ENCODE measurements around the gene KIAA0040.

Gene KIAA0040

GRCh38 chr1:175192630-175193526 is at the start of gene KIAA0040:
KIAA0040 (minus strand) TSS chr1:175192776; CDS start chr1:175161013, 31,763 bp downstream.
- DNase-seq = peak; percentile 32

GRCh38 chr1:175237389-175237788 is 44.8 kb upstream of the KIAA0040 start:
- peak; percentile 62 for DNase-seq

- no peak for DNase-seq
Observed at GRCh38 chr1:175234639-175235038, 42.1 kb upstream of the KIAA0040 start.

DNA sequence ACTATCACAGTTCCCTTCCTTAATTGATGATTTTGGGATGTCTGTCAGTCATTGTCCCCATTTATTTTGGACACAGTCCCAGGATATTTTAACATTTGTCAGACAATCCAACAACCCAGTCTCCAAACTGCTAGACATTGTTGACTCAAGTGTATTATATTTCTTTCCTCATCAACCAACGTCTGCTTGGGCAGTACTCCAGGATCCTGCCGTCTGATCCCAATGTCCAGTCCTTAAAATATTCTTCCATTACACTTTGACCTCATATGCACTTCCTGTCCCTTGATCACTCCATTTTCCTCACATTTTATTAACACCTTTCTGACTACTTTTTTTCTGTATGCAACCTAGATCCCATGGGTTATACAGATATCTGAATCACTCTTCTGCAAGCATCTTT is 39.8 kb upstream of the KIAA0040 start:
- DNase-seq = no peak

- DNase-seq = no peak
Observed at GRCh38 chr1:175225805-175226129, 33.2 kb upstream of the KIAA0040 start.

- DNase-seq = no peak
Observed at GRCh38 chr1:175222296-175222938, 29.8 kb upstream of the KIAA0040 start.

DNA sequence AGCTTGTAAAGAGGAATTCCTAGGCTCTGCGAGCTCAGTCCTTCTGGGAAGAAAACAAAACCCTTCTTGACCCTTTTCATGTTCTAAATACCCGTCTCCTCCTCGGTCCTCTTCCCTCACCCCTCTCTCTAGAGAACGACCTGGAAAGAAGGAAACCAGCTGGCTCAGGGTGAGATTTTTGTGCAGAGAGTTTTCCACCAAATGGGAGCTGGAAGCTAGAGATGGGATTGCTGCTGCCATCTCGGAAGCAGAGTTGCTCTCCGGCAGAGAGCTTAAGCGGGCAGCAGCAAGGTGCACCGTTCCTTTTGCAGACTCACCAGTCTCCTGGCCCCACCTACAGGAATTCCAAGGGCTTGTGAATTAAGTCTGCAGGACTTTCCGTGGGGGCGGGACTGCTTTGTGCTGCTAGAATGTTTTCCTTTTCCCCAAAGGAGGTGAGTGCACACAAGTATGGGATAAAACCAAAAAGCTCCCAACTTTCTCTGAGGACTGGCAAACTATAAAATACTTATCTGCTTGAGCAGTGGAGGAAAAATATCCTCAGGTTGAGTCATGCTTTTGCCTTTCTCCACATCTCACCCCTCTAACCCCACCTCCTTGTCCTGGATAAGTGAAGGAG is 29.1 kb upstream of the KIAA0040 start:
- DNase-seq = no peak

DNA sequence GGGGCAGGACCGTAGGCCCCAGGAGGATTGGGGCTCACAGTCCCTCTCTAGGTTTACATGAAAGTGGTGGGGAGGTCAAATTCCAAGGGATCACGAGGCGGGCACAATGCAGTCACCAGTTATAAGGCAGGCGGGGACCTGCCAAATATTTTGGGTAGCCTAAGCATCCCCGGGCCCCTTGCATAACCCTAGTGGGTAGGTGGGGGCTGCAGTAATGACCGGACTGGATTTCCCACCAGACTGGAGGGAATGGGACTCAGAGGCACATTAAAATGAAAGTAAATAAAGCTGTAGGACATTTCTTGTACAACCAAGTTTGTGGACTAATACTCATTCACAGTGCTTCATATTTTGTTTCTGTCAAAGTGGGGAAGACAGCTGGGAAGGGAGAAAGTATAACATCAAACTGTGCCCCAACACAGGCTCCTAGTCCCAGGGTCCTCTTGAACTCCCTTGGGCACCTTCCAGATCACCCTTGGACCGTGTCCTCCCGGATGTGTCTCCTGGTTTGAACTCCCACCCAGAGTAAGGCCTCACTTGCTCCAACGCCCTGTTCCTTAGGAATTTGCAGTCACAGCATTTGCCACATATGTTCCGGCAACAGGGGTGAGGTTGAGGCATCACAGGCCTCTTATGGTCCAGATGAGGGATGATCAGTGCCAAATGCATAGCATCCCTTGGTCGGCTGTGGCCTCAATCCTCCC is 28.4 kb upstream of the KIAA0040 start:
- no peak for DNase-seq

- DNase-seq = no peak
Observed at GRCh38 chr1:175219774-175220173, 27.2 kb upstream of the KIAA0040 start.

DNA sequence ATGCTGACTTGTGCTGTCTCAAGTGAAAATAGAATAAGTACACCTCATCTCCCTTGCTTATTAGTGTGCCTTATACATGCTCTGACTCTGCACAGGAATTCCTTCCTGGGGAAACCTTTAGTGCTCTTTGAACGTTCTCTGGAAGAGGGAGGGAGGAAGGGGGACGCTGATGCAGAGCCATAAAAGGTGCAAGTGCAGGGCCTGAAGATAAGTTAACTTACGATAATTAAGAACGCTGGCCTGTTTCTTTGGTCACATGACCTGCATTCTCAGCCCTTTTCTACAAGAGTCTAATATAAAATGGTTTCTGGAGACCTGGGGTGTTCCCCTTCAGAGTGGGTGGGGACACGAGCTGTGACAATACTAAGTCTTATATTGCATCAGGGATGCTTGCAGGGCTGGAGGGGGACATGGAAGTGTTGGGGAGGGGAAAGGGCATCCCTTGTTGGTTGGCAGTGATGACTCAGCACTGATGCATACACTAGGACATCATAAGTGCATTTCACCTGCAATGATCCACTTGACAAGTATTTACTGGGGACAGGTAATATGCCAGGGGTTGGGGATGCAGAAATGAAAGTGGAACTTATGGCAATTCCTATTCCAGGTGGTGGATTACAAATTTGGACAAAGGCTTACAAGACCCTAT is 26.3 kb upstream of the KIAA0040 start:
- DNase-seq = no peak

DNA sequence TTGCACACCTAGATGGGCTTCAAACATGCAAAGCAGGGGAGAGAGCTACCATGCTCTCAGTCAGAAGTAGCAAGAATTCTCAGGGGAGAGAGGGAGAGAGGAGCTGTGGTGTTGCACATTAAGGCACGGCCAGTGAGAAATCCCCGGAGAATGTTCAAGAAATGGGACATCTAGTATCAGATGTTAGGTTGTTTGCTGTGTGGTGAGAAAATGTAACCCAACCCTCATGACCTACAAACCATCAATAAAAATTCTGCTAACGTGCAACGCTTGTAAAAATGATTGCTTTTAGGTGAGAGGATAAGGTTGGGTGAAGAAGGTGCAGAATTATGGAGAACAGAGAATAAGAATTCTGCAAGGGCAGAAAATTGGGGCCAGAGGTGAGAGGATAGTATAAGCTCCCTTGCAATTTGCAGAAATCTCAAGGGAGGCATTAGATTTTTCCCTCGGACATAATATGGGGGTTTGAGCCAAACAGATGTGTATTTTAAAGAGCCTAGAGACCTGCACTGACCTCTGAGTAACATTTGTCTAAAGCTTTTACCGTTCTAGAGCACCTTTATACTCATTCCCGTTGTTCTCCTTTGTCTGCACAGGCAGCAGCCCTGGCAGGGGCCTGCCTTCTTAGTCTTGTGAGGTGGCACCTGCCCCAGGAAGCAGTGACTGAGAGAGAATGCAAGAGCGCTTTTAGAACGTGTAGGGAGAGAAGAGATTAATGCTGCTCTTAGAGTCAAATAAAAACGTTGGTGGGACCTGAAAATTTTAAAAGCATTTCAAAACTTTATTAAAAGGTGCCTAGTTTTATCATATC is 25.4 kb upstream of the KIAA0040 start:
- no peak for DNase-seq

DNA sequence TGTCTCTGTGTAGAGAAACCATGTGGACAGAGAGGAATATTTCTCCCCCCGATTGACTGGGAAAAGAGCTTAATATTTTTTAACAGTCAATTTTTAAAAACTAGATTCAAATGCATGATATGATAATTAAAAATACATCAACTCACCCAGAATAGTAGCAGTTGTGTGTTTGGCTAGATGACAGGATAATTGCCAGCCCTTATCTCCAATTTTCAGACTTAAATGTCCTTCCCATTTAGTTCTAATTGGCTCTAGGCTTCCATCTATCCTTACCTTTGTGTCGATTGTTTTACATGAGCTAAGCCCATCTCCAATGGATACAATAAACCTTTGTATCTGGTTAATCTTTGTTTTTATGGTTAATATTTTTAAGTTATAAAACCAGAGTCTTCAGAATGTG is 23.9 kb upstream of the KIAA0040 start:
- no peak for DNase-seq

DNA sequence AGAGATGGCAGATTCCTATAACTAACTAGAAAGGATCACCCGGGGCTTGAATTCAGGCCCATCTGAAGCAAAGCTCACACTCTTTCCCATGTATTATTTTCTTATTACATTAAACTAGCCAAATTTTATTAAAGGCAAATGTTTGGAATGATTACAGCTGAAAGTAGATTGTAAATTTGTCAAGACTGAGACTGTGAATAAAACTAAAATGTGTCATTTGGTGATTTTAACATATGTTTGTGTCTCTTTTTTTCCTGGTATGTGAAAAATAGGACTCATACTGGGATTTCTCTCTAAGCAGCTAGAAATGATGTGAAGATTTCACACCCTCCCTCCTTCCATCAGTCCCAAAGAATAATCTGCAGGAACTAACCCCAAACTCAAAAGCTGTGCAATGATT is 19.1 kb upstream of the KIAA0040 start:
- no peak for DNase-seq

DNA sequence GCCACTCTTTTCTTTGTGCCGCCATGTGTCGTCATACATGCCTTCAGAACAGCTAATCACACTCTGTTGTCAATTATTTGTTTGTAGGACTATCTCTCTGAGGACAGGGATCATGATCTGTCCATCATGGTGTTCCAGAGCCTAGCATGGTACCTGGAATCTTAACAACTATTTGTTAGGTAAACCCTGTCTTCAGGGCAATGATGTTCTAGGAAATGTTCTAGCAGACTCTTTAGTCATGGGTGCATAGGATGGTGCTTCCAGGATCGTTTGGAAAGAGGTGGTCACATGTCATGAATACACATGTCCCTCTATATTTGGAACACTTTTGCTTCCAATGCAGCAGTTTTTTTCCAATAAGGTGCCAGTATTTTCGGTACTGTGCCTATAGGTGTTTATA is 18.2 kb upstream of the KIAA0040 start:
- DNase-seq = no peak

GRCh38 chr1:175209493-175209921 is 16.9 kb upstream of the KIAA0040 start:
- no peak for DNase-seq

- peak; percentile 75 for DNase-seq
Observed at GRCh38 chr1:175208773-175209492, 16.4 kb upstream of the KIAA0040 start.

GRCh38 chr1:175207971-175208370 is 15.4 kb upstream of the KIAA0040 start:
- no peak for DNase-seq

DNA sequence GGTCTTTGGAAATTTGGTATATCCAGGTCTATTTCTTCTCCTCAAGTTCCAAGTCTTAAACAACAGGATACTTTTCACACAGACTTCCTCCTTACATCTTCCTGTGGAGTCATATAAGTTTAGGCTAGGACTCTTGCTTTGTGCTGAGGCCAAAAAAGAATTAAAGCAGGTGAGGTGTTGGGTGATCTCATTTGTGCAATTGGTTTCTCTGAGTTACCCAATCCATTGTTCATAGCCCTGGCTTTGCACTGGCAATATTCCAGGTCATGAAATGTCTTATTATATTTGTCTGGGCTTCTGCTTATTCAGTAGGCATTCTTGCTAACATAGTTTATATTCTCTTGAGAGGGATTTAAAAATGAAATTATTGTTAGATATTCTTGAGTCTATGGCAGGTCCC is 14.1 kb upstream of the KIAA0040 start:
- peak; percentile 2 for DNase-seq

- no peak for DNase-seq
Observed at GRCh38 chr1:175204330-175204729, 11.8 kb upstream of the KIAA0040 start.

- DNase-seq = no peak
Observed at GRCh38 chr1:175203570-175204068, 11.0 kb upstream of the KIAA0040 start.
